D721Med (cell line): ENCODE data around the gene SHROOM3.

Experiments
- DNase-seq: peaks from one replicate; pipeline ENCODE4 v3.0.0; 2011; ENCODE audit warnings: low spot score; ENCODE audit not compliant: insufficient read length
- FAIRE-seq: peaks from 2 replicates; lab custom pipeline; 2011; peaks lifted over from hg19 to GRCh38; lab: Jason Lieb, UNC
- TF ChIP-seq, protein P1 (sequence below): IDR thresholded peaks from 2 replicates; pipeline ENCODE4 v1.5.1; 2012; ENCODE audit warnings: mild to moderate bottlenecking, control low read depth; ENCODE audit not compliant: insufficient read depth; ENCODE audit errors: missing control alignments

Gene SHROOM3

DNA sequence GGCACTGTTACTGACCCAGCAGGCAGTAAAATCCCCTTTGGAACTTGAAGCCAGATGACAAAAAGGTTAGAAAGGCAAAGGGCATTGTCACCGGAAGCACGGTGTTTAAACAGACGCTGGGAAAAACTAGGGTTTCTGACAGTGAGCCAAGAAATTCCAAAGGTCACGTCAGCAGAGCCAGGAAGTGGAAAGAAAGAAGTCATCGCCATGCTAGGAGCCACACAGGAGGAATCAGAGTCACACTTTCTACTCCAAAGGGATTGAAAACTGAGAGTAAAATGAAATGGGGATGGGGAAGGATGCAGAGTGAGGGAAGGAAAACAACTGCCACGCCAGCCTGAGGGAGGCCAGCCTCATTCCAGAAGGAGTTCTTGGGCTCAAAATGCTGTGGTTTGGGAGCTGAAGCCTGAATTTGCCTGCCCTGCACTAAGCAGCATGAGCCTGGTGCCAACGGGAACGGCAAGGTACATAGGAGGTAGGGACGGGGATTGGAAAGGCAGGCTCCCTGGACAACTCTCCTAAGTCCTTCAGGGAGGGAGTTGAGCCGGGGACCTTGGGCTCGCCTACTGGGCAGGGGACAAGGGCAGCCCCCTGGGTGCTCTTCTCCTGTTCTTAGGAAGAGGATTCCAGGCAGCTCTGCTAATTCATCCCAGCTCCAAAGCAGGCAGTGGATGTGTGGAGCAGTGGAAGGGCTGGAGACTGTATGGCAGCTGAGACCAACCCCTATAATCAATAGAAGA, 396.1 kb downstream of the SHROOM3 start:
- DNase-seq (no peak), FAIRE-seq (no peak)
- TF ChIP-seq, protein P1, sequence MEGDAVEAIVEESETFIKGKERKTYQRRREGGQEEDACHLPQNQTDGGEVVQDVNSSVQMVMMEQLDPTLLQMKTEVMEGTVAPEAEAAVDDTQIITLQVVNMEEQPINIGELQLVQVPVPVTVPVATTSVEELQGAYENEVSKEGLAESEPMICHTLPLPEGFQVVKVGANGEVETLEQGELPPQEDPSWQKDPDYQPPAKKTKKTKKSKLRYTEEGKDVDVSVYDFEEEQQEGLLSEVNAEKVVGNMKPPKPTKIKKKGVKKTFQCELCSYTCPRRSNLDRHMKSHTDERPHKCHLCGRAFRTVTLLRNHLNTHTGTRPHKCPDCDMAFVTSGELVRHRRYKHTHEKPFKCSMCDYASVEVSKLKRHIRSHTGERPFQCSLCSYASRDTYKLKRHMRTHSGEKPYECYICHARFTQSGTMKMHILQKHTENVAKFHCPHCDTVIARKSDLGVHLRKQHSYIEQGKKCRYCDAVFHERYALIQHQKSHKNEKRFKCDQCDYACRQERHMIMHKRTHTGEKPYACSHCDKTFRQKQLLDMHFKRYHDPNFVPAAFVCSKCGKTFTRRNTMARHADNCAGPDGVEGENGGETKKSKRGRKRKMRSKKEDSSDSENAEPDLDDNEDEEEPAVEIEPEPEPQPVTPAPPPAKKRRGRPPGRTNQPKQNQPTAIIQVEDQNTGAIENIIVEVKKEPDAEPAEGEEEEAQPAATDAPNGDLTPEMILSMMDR = no peak

DNA sequence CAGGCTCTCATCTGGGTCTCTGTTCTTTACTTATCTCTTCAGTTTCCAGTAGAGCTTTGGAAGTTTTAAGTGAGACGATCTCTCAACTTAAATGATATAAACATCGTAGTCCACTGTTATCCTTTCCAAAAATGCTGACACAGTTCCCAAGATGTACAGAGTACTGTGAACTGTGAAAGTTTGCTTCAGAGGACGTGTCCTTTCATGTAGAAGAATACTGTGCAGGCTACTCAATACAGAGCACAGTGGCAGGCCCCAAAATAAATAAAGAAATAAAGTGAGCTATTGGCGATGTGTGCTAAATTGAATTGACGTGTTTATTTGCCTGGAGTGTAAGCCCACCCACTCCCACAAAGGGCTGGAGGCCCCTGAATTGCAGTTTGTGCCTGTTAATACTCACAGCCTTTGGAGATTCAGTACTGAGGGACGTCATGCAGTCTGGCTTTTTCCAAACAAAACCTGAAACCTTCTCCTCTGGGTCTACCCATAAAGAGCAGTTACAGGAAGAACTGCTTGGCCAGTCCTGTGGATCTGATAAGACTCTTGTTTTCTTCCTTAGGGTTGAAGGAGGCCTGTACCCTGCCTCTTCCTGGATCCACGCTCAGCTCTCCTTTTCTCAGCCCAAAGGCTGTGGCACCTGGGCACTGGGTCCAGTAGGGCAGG, 396.8 kb downstream of the SHROOM3 start:
- FAIRE-seq = no peak
- no peak for DNase-seq
- TF ChIP-seq, protein P1 = no peak
